ENCODE measurements around the gene WDR41.

GRCh38 chr5:77499973-77500372 lies 7.9 kb upstream of the WDR41 start:
- TF ChIP-seq CTCF (IDR thresholded peaks at IDR 0.05) (no peak), POLR2A (IDR thresholded peaks at IDR 0.05) (no peak)
